ENCODE data around the gene DLG2.

The DLG2 gene

DNA sequence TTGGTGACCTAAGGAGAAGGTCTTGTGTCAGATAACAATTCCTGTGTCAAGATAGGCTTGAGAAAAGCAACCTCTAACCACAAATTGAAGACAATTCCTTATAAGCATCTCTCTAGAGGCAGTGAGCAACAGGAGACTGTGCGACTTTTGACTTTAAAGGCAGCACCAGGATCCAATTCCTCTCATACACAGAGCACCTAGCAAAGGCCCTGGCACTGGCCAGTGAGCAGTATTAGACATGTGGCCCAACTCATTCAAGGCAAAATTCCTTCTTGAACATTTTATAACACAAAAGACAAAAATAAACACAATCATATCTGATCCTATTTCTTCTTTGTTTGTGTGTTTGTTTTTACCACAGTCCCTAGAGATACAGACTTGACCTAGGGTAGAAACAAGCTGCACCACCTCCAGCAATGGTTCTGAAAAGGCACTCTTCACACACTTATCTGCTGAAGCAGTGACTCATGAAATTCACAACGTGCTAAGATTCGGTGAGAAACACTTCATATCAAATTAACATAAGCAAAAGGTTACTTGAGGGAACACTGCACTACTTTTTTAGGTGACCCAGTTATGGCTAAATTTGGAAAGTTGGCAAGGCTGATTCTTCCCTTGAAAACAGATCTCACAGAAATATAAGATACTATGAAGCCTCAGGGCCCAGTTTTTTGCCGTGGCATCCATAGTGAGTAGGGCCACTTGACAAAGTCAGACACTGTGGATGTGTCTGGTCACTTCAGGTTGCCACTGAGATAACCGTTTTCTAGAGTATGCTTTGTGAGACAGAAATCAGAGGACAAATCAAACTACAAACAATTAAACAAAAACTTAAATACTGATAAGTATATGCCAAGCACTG lies 1018.9 kb downstream of the DLG2 start:
- no peak for DNase-seq

DNA sequence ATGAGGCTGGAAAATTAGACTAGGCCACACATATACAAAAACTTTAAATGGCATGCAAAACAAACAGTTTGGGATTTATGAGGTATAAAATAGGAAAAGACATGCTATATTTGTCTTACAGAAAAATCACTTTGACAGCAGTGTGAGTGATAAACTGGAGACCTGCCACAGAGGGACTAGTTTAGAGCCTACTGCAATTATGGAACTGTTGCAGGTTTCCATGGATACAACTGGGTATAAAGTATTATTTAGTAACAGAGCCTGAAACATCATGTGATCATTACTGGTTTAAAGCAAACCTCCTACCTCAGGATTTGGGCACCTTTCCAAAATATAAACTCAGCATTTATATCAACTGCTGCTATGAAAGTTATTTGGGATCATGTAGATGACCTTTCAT lies 1032.5 kb downstream of the DLG2 start:
- DNase-seq, result no peak

DNA sequence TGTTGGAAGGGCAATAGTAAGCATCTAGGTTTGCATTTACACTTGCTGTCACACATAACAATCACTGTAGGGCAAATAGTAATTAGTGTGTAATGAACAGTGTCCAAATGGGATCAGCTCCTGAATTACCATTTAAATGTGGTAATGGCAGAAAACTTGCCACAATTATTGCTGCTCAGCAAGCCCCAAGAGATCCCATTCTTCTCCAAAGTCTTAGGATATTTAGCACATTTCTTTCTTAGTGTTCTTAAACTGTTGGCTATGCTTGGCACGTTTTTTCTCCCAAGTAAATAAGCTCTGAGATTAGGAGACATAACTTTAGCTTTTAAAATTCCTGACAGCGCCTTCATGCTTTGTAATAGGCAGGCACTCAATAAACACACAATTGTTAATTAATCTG lies 1037.0 kb downstream of the DLG2 start:
- DNase-seq, result no peak

DNA sequence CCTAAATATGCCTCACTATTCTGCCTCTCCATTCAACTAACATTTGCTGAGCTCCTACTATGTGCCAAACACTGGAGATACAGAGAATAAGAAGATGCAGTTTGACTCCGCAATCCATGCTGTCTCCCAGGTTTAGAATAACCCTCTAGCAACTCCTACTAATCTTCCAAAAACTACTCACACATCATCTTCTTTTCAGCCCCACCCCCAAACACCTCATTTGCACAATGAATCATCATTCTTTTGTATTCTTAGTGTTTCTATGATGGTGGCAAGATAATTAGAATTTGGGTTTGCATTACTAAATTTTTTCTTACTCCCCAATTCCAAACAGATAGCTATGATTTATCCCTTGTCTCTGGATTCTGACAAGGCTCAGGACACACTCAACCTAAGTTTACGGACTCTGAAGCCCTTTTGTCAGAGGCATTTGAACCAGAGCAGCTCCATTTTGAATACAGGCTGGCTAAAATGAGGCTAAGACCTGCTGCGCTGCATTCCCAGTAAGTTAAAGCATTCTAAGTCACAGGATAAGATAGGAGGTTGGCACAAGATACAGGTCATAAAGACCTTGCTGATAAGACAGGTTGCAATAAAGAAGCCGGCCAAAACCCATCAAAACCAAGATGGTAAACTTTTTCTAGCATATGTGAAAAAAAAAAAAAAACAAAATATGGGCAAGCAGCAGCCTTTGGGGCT lies 1038.9 kb downstream of the DLG2 start:
- no peak for DNase-seq

DNA sequence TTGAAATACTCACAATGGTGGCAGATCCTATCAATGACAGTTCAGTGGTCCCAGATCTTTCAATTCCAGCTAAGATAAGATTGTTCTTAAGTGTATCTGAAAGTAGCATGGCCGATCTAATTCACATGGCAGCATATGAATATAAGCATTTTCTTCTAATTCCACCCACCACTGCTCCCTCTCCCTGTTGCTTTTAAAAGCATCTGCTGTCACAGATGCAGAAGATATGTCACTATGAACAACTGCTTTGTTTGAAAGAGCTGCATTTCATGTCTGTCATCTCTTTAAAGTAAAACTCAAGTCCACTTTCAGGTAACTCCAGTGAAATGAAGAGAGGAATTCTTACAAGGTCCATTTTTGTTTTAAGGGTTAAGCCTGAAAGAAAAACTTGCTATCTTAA lies 1044.0 kb downstream of the DLG2 start:
- DNase-seq, result no peak

DNA sequence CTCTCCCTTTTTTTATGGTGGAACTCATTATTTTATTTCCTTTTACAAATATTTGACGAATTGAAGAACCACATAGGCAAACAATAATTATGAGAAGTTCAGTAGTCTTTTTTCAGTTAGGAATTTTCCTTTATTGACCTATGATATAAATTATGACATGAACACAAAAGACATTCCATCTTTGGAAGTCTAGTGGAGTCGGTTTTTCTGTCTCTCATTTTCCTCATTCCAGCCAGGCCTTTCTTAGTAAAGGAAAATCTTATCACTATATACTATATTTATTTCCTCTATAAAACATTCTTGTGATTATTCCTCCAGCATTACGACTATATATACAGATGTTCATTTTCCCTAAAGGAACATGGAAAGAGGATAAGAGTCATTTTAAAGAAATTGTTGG lies 1046.1 kb downstream of the DLG2 start:
- DNase-seq, result no peak

DNA sequence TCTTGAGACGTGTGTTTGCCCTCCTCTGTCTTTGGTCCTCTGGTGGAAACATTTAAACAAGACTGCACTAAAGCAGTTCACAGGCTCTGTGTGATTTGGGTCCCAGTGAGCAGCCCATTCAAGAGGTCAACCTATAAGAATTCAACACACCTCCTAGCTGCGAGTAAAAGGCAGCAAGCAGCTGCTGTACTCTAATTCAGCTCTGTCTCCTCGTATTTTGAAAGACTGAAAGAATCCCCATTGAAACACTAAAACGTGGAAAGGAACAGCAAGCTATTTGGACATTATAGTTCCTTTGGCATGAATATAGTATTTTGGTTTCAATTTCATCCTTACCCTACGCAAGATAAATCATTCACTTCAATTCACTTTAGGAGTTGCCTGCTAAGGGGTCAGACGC lies 1046.7 kb downstream of the DLG2 start:
- DNase-seq, result no peak

DNA sequence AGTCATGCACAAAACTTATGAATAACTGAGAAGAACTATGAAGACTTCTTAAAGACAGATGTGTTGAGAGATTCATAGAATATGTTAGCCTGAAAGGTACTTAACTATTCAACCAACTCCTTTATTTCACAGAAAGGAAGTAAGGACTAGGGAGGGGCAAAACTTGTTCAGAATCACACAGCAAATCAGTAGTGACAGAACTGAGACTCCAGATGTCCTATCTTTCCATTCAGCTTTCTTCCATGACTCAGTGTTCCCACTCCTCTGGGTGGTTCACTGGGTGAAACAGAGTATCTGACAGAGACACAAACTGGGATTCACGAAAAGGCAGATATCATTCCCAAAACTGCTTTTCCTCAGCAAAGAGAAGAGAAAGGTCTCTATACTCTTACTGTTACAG lies 1053.3 kb downstream of the DLG2 start:
- no peak for DNase-seq

DNA sequence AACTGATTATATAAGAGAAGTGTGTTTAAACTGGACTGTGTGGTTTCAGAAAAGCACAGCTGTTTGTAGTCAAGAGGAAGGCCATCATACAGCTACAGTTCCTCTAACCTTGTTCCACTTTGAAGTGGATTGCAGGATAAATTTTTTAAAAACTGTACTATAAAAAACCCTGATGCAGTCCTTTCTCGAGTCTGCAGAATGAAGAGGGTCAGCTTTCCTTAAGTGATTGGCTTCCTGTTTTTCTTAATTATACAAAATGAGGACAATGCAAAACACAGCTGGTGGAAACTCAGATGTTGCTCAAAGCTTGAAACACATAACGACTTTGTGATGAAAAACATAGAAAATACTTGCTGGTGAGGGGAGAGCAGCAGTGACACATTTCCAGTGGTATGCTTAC lies 1060.5 kb downstream of the DLG2 start:
- no peak for DNase-seq

DNA sequence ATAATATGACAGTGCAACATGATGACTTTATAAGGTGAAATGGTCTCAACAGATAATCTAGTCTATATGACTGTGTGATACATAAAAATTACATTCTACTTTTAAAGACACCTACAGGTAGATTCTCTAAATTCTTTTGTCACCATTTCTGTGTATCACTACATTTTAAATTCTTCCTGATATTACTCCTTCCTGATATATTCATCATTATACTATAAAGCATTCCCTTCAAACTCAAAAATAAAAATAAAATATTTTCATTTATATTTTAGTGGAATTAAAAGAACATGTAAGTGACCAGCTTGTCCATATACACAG lies 1062.3 kb downstream of the DLG2 start:
- no peak for DNase-seq

DNA sequence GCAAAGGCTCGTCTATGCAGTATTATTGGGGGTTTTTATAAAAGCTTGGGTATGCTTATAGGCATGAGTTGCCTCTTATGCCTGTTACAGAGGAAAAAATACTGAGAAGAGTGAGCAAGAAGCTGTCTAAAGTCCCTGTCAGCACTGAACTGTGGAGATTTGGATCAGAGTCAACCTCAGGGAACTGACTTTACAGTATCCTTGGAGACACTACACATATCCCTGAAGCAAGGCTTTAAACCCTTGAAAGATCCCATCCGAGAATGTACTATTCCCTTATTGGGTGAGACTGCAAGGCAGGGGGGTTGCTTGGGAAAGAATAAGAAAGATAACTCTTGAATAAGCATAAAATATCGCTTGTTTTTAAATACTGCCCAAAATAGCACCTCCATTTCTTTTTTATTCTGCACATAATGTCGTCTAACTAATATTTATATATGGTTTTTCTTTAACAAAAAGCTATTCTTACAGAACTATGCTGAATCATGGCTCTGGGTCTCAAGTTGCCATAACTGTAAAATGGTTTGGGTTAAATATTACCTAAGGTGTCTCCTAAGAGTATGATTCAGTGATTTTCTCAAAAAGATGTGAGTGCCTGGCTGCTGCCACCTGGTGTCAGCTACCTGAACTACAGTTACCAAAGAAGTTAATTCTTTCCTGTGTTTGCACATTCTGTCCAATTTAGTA lies 1062.8 kb downstream of the DLG2 start:
- DNase-seq, result peak; percentile 44

DNA sequence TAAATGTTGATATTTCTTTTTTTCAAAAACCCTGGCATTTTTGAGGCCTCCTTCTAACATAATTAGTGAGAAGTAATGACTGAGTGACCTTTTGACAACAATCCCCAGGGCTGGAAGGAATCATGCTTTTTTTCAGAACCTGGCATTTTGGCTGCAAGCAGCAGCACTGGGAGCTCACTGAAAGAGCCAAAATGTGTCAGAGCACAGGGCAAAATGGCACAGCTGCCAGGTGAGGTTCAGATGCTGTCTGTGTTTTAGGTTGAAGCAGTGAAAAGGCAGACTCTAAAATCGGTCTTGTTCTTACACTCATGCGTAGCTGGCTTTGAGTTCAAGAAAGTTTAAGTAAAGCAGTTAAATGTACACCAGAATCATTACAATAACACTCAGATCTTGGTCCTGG lies 1063.8 kb downstream of the DLG2 start:
- DNase-seq, result no peak

DNA sequence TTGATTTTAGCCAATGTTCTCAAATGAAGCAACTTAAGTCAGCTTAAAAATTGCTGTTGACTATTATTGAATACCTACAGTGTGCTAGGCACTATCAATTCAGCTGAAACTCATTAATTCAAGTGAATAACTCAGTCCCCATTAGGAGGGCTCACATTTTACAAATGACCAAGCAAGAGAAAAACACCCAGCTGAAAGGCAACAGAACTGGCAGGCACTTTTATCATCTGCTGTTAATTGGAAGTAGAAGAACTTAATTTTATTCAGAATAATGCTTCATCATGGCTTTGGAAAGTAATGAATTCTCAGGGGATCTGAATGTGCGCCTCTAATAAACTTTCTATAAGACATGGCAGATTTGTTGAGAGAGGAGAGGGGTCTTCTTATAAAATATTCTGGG lies 1066.9 kb downstream of the DLG2 start:
- DNase-seq, result no peak

DNA sequence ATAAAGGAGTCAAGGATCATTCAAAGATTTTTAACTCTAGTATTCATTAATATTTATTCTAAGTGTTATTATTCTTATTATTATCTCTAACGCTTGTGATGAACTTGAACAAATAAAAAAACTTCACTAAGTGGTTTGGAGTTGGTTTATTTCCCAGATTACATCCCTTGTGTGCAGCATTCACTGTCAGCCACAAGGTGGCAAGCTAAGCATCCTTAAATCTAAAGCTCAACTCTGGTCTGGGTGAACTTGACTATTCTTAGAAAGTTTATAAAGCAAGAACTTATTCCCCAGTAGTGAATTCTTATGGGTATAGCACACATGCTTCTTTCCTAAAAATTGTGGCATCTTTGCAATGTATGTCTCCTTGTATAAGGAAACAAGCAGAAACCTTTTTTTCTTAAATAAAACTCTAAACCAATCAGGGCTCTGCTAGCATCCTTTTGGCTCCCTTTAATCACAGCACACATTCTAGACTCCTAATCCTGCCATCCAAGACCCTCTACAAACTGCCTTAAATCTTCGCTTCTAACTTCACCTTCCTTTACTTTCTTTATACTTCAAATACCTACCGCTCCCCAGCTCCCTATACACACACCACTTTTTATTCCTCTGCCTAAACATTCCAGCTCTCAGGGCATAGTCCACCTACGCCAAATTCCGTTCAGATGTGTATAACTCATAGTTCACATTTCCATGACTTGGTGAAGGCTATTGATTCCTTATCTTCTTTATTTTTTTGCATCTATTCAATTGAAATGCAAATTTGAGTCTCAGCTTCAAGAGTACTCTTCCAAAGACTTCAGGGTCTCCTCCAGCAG lies 1068.8 kb downstream of the DLG2 start:
- DNase-seq, result peak; percentile 11

DNA sequence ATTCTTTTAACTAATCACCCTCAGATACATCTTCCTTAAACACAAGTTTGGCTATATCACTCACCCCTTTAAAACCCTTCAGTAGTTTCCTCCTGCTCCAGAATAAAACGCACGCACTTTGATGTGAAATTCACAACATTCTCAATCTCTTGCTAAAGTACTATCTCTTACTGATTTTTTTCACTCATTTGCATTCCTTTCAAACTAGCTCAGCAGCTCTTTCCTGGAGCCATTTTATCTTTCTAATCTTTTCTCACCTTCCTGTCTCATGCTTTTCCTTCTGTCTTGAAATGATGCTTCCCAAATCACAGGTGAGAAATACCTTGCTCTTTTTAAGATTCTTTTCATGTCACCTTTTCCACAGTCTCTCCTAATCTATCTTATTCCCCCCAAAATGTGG lies 1074.4 kb downstream of the DLG2 start:
- DNase-seq, result no peak

DNA sequence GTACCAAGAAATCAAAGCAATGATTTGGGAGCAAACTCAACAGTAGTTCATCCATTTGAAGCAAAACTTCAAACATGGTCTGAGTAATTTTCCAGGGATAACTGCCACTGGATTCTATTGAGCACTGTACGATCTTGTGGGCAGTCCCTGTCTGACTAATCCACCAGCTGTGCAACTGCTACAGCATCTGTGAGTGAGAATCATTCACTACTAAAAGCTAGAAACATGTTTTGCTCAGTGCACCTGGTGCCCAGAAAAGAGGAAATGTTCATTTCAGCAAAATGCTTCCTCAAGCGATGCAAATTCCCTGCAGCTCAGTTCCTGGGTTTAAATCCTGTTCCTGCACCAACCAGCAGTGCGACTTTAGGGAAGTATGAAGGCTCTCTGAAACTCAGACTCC lies 1077.9 kb downstream of the DLG2 start:
- DNase-seq, result no peak

DNA sequence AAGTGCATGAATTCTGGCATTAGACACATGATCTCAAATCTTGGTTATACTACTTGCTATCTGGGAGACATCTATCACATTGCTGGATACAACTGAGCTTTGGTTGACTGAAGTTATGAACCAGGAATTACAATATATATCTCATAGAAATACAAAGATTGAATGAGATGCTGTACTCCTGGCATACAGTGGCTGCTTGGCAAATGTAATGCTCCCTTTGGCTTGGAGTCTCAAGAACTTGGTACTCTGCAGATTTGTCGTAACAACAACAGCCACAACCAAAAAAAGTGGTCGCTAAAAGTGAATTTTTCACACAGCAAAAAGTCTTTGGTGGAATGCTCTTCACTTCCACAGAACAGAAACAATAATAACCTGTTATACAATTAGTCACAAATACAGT lies 1082.6 kb downstream of the DLG2 start:
- no peak for DNase-seq

DNA sequence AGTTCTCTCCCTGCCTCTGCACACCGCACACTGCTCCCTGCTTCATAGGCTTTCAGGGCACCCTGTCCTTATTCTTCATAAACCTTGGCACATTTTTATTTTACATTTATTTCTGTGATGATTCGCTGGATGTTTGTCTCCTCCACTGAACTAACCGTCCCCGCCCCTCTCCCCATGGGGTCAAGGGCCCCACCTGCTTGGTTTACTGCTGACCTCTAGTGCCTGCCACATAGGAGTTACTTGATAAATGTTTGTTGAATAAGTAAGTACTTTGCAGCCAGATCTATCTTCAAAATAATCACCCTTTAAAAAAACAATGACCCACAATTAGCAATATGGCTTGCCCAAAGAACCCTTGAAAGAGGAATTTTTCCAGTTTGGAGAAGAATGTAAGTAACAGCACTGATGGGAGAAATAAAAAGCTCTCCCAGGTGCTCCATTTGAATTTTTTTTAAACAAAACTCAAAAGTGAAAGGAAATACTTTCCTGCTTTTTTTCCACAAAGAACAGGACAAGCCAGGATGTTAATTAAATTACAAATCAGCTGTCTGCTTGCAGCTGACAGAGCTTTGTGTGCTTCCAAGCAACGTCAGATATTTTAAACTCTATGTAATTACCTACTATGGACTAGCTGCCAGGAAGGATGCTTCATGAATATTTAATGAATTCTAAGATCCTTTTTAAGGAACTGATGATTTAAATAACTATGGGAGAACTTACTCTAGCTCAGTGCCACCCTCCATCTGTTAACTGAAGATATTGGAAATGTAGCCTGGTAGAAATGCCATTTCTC lies 1083.6 kb downstream of the DLG2 start:
- no peak for DNase-seq

DNA sequence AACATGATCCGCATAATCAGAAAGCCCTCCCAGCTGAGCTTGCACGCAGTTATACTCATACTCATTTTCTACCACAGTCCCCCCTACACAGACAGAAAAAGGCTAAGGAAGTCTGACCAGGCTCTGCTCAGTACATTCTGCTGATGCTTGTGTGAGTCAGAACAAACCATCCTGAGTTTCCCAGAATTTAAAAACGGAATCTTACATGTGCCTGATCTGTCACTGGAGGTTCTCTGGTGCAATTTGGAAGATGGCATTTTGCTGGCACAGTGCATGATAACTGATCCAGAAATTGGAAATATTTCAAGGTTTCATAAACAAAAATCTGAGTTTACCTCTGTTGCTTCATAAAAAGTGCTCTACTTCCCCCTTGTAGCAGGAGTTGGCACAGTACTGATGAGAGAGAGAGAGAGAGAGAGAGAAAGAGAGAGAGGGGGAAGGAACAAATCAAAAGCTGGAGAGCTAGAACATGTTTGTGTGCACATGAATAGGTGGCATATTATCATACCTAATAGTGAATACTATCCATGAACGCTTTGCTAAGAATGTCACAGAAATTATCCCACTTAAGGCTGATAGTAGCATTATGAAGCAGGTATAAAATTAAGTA lies 1085.3 kb downstream of the DLG2 start:
- DNase-seq, result no peak

DNA sequence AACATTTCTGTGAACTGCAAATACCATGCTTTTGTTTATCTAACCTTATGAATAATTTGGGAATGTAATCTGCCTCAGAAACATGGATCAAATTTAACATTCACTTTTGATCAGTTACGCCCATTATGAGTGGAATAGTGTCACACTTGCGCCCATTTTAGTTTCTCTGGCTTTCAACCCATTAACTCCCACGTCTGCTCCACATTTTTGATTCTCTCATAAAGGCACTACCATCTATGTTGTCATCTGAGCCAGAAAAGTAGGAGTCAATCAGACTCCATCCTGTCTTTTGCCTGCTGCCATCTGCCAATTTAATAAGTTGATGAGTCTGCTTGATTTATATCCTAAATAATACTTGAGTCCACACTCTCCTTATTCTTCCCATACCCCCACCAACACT lies 1090.7 kb downstream of the DLG2 start:
- no peak for DNase-seq

DNA sequence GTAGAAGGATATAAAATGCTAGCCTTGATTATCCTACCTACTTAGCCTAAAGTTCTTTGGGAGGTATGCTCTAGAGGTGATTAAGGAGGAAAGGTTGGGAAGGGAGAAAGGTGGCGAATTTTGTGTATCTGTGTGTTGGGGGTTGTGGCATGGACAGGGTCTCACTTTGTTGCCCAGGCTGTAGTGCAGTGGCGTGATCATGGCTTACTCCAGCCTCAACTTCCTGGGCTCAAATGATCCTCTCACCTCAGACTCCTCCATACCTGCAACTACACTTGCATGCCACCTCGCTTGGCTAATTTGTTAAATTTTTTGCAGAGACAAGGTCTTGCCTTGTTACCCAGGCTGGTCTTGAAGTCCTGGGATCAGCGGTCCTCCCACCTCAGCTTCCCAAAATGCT lies 1094.8 kb downstream of the DLG2 start:
- DNase-seq, result no peak

DNA sequence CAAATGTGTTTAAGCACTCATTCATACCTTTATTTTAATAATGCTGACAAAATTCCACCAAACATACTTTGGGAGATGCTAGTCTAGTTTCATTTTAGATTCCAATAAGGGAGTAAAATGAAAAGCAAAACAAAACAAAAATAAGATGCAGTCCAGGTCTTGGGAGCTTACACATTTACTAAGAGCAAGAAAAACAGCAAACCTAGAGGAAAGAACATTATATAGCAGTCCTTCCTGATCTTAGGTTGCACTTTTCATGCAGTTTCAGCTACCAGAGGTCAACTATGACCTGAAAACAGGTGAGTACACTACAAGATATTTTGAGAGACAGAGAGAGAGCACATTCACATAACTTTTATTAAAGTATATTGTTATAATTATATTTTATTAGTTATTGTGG lies 1100.9 kb downstream of the DLG2 start:
- DNase-seq, result no peak
